Nephron progenitor cell (in vitro differentiated cells): ENCODE measurements around the gene TLE1.

Experiments
- DNase-seq: peaks from one replicate; pipeline ENCODE4 v3.0.0; 2021
- H3K27ac Mint-ChIP-seq: 2 replicates; pipeline ENCODE4 v1.8.0; 2021; ENCODE audit warnings: mild to moderate bottlenecking, moderate library complexity, mixed read lengths
- H3K27me3 Mint-ChIP-seq: 2 replicates; pipeline ENCODE4 v1.8.0; 2021; ENCODE audit warnings: mild to moderate bottlenecking, low read depth, mixed read lengths; ENCODE audit not compliant: poor library complexity
- H3K36me3 Mint-ChIP-seq: 2 replicates; pipeline ENCODE4 v1.8.0; 2021; ENCODE audit warnings: low read depth, mixed read lengths
- H3K4me1 Mint-ChIP-seq: 2 replicates; pipeline ENCODE4 v1.8.0; 2021; ENCODE audit warnings: mixed read lengths
- H3K4me3 Mint-ChIP-seq: 2 replicates; pipeline ENCODE4 v1.8.0; 2021; ENCODE audit warnings: mild to moderate bottlenecking, moderate library complexity, mixed read lengths
- H3K9me3 Mint-ChIP-seq: 2 replicates; pipeline ENCODE4 v1.8.0; 2021; ENCODE audit warnings: mild to moderate bottlenecking, moderate library complexity, mixed read lengths
- CTCF ChIP-seq: fragments of 200-600 bp; sonication (generic); IDR thresholded peaks from 2 replicates; pipeline ENCODE4 v1.5.0; 2021; ENCODE audit warnings: antibody characterized with exemption

TLE1 gene

GRCh38 chr9:81625969-81626368 lies 63.4 kb downstream of the TLE1 start:
- Mint-ChIP-seq H3K27ac (peak overlapping the region; percentile 50), H3K4me1 (peaks cover 59% of the 10 kb centered on the region), H3K27me3 (no peaks in the 10 kb centered on the region), H3K9me3 (no peaks in the 10 kb centered on the region), H3K36me3 (peaks cover 24% of the 10 kb centered on the region), H3K4me3 (no peak overlapping the region)
- no peak for DNase-seq
- no peak for TF ChIP-seq CTCF

- Mint-ChIP-seq H3K36me3 (peaks cover 41% of the 10 kb centered on the region), H3K4me3 (no peak overlapping the region), H3K27me3 (no peaks in the 10 kb centered on the region), H3K9me3 (no peaks in the 10 kb centered on the region), H3K27ac (no peak overlapping the region), H3K4me1 (peaks cover 71% of the 10 kb centered on the region)
- TF ChIP-seq CTCF = no peak
- DNase-seq = no peak
Observed at GRCh38 chr9:81623778-81624177, 65.6 kb downstream of the TLE1 start.

GRCh38 chr9:81622471-81623255 lies 66.7 kb downstream of the TLE1 start:
- DNase-seq = no peak
- Mint-ChIP-seq H3K27ac (peak overlapping the region; percentile 47), H3K36me3 (peaks cover 45% of the 10 kb centered on the region), H3K4me1 (peaks cover 61% of the 10 kb centered on the region), H3K9me3 (no peaks in the 10 kb centered on the region), H3K27me3 (no peaks in the 10 kb centered on the region), H3K4me3 (peak overlapping the region; percentile 11)
- TF ChIP-seq CTCF = no peak

GRCh38 chr9:81621785-81622259 lies 67.5 kb downstream of the TLE1 start:
- TF ChIP-seq CTCF = no peak
- H3K27me3 Mint-ChIP-seq = no peaks in the 10 kb centered on the region
- H3K27ac Mint-ChIP-seq = peak overlapping the region; percentile 67
- peak; percentile 22 for DNase-seq
- peaks cover 58% of the 10 kb centered on the region for H3K4me1 Mint-ChIP-seq
- no peaks in the 10 kb centered on the region for H3K9me3 Mint-ChIP-seq
- peak overlapping the region; percentile 13 for H3K4me3 Mint-ChIP-seq
- H3K36me3 Mint-ChIP-seq = peaks cover 49% of the 10 kb centered on the region

GRCh38 chr9:81621118-81621517 lies 68.2 kb downstream of the TLE1 start:
- Mint-ChIP-seq H3K27me3 (no peaks in the 10 kb centered on the region), H3K4me3 (peak overlapping the region; percentile 8), H3K36me3 (peaks cover 52% of the 10 kb centered on the region), H3K4me1 (peaks cover 54% of the 10 kb centered on the region), H3K9me3 (no peaks in the 10 kb centered on the region), H3K27ac (peak overlapping the region; percentile 81)
- no peak for TF ChIP-seq CTCF
- no peak for DNase-seq

GRCh38 chr9:81620002-81620390 lies 69.4 kb downstream of the TLE1 start:
- Mint-ChIP-seq H3K9me3 (no peaks in the 10 kb centered on the region), H3K27me3 (no peaks in the 10 kb centered on the region), H3K4me1 (peaks cover 49% of the 10 kb centered on the region), H3K27ac (no peak overlapping the region), H3K4me3 (no peak overlapping the region), H3K36me3 (peaks cover 60% of the 10 kb centered on the region)
- no peak for DNase-seq
- no peak for TF ChIP-seq CTCF
